Liver (tissue), 9 donors: ENCODE results near the gene OR2AT4. TPM values are rescaled to one million over a fixed set of nuclear protein-coding genes. Genes with fewer than 3 reads are reported as not detected.

Experiments
- DNase-seq: peaks from one replicate; pipeline ENCODE4 v3.0.0-alpha.2; 2017; ENCODE audit warnings: low spot score
- H3K27ac ChIP-seq, 2 donors: one replicate each; pipeline ENCODE4 v1.7.0; 2013; ENCODE audit warnings: inconsistent platforms in 2 of 2, low read length in 2 of 2, control low read depth in 1 of 2, low read depth in 1 of 2, mild to moderate bottlenecking in 1 of 2
- H3K27me3 ChIP-seq, 4 donors: one replicate each; pipeline versions ENCODE4 v1.6.1 to v1.7.0; 2013; ENCODE audit warnings: low read length in 3 of 4, inconsistent platforms in 1 of 4, mild to moderate bottlenecking in 1 of 4, moderate library complexity in 1 of 4; ENCODE audit not compliant: control insufficient read depth in 4 of 4, insufficient read depth in 4 of 4
- H3K36me3 ChIP-seq, 4 donors: one replicate each; pipeline versions ENCODE4 v1.6.1 to v1.7.0; 2013; ENCODE audit warnings: low read length in 3 of 4, mild to moderate bottlenecking in 3 of 4, low read depth in 1 of 4, moderate library complexity in 1 of 4; ENCODE audit not compliant: control insufficient read depth in 4 of 4, insufficient read depth in 3 of 4
- H3K4me1 ChIP-seq, 4 donors: one replicate each; pipeline versions ENCODE4 v1.6.1 to v1.7.0; 2013; ENCODE audit warnings: low read length in 3 of 4, mild to moderate bottlenecking in 3 of 4, moderate library complexity in 1 of 4; ENCODE audit not compliant: control insufficient read depth in 4 of 4, insufficient read depth in 4 of 4
- H3K4me3 ChIP-seq, 3 donors: one replicate each; pipeline versions ENCODE4 v1.6.1 to v1.7.0; 2013; ENCODE audit warnings: low read length in 3 of 3, control low read depth in 1 of 3, low read depth in 1 of 3, mild to moderate bottlenecking in 1 of 3
- H3K9ac ChIP-seq, 2 donors: one replicate each; pipeline ENCODE4 v1.7.0; 2013; ENCODE audit warnings: low read length in 2 of 2, mild to moderate bottlenecking in 2 of 2, moderate library complexity in 2 of 2, control low read depth in 1 of 2, low read depth in 1 of 2
- H3K9me3 ChIP-seq, 4 donors: one replicate each; pipeline versions ENCODE4 v1.6.1 to v1.7.0; 2013; ENCODE audit warnings: low read length in 3 of 4; ENCODE audit not compliant: control insufficient read depth in 4 of 4
- EGR1 ChIP-seq, 2 donors: IDR thresholded peaks; 2 replicates each; pipeline ENCODE4 v1.6.1; 2016 to 2018; ENCODE audit warnings: antibody characterized with exemption in 2 of 2, low read depth in 2 of 2
- FOXA1 ChIP-seq: IDR thresholded peaks from 2 replicates; pipeline ENCODE4 v1.6.1; 2016; ENCODE audit warnings: antibody characterized with exemption
- FOXA2 ChIP-seq: IDR thresholded peaks from 2 replicates; pipeline ENCODE4 v1.6.1; 2016; ENCODE audit warnings: antibody characterized with exemption
- GABPA ChIP-seq, 2 donors: IDR thresholded peaks in 1 of 2; conservative IDR thresholded peaks in 1 of 2; 2 replicates each; pipeline ENCODE4 v1.6.1; 2016; ENCODE audit warnings: antibody characterized with exemption in 2 of 2, mild to moderate bottlenecking in 1 of 2, moderate library complexity in 1 of 2
- HNF4A ChIP-seq, 2 donors: conservative IDR thresholded peaks; 2 replicates each; pipeline ENCODE4 v1.6.1; 2016; ENCODE audit warnings: antibody characterized with exemption in 2 of 2, mild to moderate bottlenecking in 2 of 2
- HNF4G ChIP-seq: IDR thresholded peaks from 2 replicates; pipeline ENCODE4 v1.6.1; 2016; ENCODE audit warnings: antibody characterized with exemption
- JUND ChIP-seq, 2 donors: IDR thresholded peaks; 2 replicates each; pipeline ENCODE4 v1.6.1; 2016; ENCODE audit warnings: antibody characterized with exemption in 2 of 2
- MAX ChIP-seq: IDR thresholded peaks from 2 replicates; pipeline ENCODE4 v1.6.1; 2016; ENCODE audit warnings: antibody characterized with exemption
- NR2F2 ChIP-seq: IDR thresholded peaks from 2 replicates; pipeline ENCODE4 v1.6.1; 2016; ENCODE audit warnings: antibody characterized with exemption
- RAD21 ChIP-seq, 2 donors: IDR thresholded peaks; 2 replicates each; pipeline ENCODE4 v1.6.1; 2016; ENCODE audit warnings: antibody characterized with exemption in 2 of 2, mild to moderate bottlenecking in 2 of 2
- RXRA ChIP-seq, 2 donors: IDR thresholded peaks; 2 replicates each; pipeline ENCODE4 v1.6.1; 2017 to 2018; ENCODE audit warnings: antibody characterized with exemption in 2 of 2, mild to moderate bottlenecking in 1 of 2
- SP1 ChIP-seq: IDR thresholded peaks from 2 replicates; pipeline ENCODE4 v1.6.1; 2018; ENCODE audit warnings: antibody characterized with exemption, mild to moderate bottlenecking
- TAF1 ChIP-seq: conservative IDR thresholded peaks from 2 replicates; pipeline ENCODE4 v1.6.1; 2016; ENCODE audit warnings: antibody characterized with exemption, mild to moderate bottlenecking
- YY1 ChIP-seq: IDR thresholded peaks from 2 replicates; pipeline ENCODE4 v1.6.1; 2016; ENCODE audit warnings: antibody characterized with exemption, mild to moderate bottlenecking
- ZBTB33 ChIP-seq: IDR thresholded peaks from 2 replicates; pipeline ENCODE4 v1.6.1; 2016; ENCODE audit warnings: antibody characterized with exemption
- WGBS: extraction: QIAGEN DNeasy Blood & Tissue Kit; methylation state at CpG from one replicate; pipeline ENCODE4 v1.1.7; 2013; 5-methylcytosine and 5-hydroxymethylcytosine counted together
- polyA plus RNA-seq, 2 donors: library from polyadenylated mRNA; stranded (reverse) in 1 of 2; unstranded in 1 of 2; fragments of 200-250 nt in 1 of 2; fragments of >200 nt in 1 of 2; fragmentation: Nextera tagmentation in 1 of 2; extraction: Ambion mirVana in 1 of 2; gene quantifications; one replicate each; pipeline versions ENCODE4 v1.2.1 to v1.2.3, GENCODE V29; 2013 to 2015
- total RNA-seq, 2 donors: library from RNA; depleted of rRNA; stranded (reverse); fragments of >200 nt; gene quantifications; one replicate each; pipeline ENCODE4 v1.2.3, GENCODE V29; 2014
- TF ChIP-seq, protein P1 (sequence below): fragments of 150-350 bp; IDR thresholded peaks from 2 replicates; pipeline ENCODE4 v1.5.1; 2017; ENCODE audit warnings: improper control_type of control experiment, low read depth, low read length; ENCODE audit not compliant: missing input control
- TF ChIP-seq, protein P2 (sequence below): IDR thresholded peaks from 2 replicates; pipeline ENCODE4 v1.6.1; 2016; ENCODE audit warnings: antibody characterized with exemption
- TF ChIP-seq, protein P3 (sequence below): IDR thresholded peaks from 2 replicates; pipeline ENCODE4 v1.6.1; 2016; ENCODE audit warnings: antibody characterized with exemption, mild to moderate bottlenecking
- donor health status: healthy.
- donor health status: healthy.
- donor health status: healthy.
- donor health status: healthy.
- donor health status: healthy.

Gene OR2AT4
- total and polyA plus RNA-seq, 4 donors = not detected

DNA sequence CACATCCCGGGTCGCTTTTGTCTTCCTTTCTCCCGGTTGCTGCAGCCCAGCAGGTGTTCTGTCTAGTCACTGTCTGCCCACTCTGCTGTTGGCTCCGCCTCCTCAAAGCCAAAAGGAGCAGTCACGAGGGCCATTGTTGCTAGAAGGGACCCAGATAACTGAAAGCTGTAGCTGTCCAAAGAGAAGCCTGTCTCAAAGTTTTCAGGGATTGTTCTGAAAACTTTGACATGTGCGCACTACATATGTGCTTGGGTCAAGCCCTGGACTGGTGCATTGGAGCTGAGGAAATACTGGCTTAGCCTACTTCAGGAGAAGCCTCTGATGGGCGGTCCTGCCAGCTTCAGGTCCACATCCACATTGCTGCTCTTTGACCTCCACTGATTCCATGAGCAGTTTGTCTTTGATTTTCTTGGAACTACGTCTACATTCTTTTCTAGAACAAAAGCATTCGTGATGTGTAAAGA lies 8.8 kb upstream of the OR2AT4 start:
- Histone ChIP-seq H3K9ac (no peak overlapping the region), H3K4me3 (no peak overlapping the region), H3K36me3 (no peaks in the 10 kb centered on the region), H3K4me1 (no peaks in the 10 kb centered on the region), H3K9me3 (no peaks in the 10 kb centered on the region), H3K27ac (no peak overlapping the region), H3K27me3 (peaks cover 0 to 2% (median 0%) of the 10 kb centered on the region in 4 donors)
- no peak for DNase-seq
- WGBS = 56% methylated on average over 9 of the region's 9 CpGs
- TF ChIP-seq NR2F2 (no peak), JUND (IDR thresholded peaks at IDR 0.05) (no peak), RAD21 (IDR thresholded peaks at IDR 0.05) (no peak), SP1 (no peak), FOXA2 (no peak), RXRA (IDR thresholded peaks at IDR 0.05) (no peak), MAX (no peak), EGR1 (IDR thresholded peaks at IDR 0.05; ENCODE audit: low read depth in 2 of 2) (no peak), GABPA (IDR thresholded peaks at IDR 0.05 in 1 of 2, conservative IDR thresholded peaks at IDR 0.05 in 1 of 2) (no peak), FOXA1 (no peak), ZBTB33 (no peak), YY1 (no peak), TAF1 (no peak), HNF4A (conservative IDR thresholded peaks at IDR 0.05) (no peak), HNF4G (no peak)
- TF ChIP-seq, protein P1, sequence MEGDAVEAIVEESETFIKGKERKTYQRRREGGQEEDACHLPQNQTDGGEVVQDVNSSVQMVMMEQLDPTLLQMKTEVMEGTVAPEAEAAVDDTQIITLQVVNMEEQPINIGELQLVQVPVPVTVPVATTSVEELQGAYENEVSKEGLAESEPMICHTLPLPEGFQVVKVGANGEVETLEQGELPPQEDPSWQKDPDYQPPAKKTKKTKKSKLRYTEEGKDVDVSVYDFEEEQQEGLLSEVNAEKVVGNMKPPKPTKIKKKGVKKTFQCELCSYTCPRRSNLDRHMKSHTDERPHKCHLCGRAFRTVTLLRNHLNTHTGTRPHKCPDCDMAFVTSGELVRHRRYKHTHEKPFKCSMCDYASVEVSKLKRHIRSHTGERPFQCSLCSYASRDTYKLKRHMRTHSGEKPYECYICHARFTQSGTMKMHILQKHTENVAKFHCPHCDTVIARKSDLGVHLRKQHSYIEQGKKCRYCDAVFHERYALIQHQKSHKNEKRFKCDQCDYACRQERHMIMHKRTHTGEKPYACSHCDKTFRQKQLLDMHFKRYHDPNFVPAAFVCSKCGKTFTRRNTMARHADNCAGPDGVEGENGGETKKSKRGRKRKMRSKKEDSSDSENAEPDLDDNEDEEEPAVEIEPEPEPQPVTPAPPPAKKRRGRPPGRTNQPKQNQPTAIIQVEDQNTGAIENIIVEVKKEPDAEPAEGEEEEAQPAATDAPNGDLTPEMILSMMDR = no peak
- TF ChIP-seq, protein P2, sequence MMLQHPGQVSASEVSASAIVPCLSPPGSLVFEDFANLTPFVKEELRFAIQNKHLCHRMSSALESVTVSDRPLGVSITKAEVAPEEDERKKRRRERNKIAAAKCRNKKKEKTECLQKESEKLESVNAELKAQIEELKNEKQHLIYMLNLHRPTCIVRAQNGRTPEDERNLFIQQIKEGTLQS = no peak
- TF ChIP-seq, protein P3, sequence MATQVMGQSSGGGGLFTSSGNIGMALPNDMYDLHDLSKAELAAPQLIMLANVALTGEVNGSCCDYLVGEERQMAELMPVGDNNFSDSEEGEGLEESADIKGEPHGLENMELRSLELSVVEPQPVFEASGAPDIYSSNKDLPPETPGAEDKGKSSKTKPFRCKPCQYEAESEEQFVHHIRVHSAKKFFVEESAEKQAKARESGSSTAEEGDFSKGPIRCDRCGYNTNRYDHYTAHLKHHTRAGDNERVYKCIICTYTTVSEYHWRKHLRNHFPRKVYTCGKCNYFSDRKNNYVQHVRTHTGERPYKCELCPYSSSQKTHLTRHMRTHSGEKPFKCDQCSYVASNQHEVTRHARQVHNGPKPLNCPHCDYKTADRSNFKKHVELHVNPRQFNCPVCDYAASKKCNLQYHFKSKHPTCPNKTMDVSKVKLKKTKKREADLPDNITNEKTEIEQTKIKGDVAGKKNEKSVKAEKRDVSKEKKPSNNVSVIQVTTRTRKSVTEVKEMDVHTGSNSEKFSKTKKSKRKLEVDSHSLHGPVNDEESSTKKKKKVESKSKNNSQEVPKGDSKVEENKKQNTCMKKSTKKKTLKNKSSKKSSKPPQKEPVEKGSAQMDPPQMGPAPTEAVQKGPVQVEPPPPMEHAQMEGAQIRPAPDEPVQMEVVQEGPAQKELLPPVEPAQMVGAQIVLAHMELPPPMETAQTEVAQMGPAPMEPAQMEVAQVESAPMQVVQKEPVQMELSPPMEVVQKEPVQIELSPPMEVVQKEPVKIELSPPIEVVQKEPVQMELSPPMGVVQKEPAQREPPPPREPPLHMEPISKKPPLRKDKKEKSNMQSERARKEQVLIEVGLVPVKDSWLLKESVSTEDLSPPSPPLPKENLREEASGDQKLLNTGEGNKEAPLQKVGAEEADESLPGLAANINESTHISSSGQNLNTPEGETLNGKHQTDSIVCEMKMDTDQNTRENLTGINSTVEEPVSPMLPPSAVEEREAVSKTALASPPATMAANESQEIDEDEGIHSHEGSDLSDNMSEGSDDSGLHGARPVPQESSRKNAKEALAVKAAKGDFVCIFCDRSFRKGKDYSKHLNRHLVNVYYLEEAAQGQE = no peak
